GM21576 (cell line): Measurements from ENCODE around the gene PLA2G2D.

Source experiments
- ATAC-seq: cut with Tn5 transposase; IDR thresholded peaks from one replicate; pipeline ENCODE4 v1.9.1; 2021; ENCODE audit warnings: mild to moderate bottlenecking, moderate library complexity; ENCODE audit not compliant: unreplicated experiment

The PLA2G2D gene, protein sequence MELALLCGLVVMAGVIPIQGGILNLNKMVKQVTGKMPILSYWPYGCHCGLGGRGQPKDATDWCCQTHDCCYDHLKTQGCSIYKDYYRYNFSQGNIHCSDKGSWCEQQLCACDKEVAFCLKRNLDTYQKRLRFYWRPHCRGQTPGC

DNA sequence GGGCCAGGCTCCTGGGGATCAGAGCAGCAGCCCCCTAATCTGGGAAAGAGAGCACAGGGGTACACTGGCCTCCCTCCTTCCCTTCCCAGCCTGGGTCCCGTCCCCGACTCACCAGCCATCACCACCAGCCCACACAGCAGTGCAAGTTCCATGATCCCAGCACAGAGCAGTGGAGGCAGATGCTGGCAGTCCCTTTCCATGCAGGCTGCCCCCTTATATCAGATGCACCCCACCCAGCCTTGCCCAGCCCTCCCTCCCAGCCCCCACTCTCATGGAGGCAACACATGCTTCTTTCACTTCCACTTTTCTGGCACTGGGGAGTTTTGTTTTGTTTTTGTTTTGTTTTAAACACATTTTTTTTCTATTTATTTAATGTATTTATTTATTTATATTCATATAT, at the start of gene PLA2G2D:
Gene PLA2G2D (minus strand): TSS at position 190 of the 400 bp plus-strand sequence. CDS start 38 bp downstream, at position 152.
- ATAC-seq: no peak

DNA sequence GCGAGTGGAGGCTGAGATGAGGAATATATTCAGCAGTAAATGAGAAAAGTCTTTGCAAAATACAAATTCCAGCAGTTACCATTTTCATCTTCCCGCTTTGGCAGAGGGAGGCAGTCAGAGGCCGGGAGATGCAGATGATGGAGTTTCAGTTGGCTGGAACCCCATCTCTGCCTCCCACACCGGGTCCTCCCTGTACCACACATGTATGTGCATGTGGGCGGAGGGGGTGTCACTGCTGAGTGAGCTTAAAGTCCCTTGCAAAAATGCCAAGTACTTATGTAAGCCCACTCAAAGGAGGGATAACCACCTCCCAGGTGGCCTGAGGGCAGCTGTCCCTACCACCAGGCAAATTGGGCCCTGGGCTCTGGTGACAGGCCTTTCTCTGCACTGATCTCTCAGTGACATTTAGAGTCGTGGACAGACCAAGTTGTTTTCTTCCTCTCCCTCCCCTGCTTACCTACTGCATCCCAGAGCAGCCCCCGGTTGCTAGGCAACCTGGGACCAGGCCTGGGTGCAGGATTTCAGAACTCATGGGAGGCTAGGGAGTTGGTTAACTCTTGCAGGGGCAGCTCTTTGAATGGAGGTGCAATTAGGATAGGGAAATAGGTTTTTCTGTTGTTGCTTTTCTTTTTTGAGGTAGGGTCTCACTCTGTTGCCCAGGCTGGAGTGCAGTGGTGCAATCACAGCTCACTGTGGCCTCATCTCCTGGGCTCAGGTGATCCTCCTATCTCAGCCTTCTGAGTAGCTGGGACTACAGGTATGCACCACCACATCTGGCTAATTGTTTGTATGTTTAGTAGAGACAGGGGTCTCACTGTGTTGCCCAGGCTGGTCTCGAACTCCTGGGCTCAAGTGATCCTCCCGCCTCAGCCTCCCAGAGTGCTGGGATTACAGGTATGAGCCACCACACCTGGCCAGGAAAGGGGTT, 49.5 kb upstream of the PLA2G2D start:
- no peak for ATAC-seq

DNA sequence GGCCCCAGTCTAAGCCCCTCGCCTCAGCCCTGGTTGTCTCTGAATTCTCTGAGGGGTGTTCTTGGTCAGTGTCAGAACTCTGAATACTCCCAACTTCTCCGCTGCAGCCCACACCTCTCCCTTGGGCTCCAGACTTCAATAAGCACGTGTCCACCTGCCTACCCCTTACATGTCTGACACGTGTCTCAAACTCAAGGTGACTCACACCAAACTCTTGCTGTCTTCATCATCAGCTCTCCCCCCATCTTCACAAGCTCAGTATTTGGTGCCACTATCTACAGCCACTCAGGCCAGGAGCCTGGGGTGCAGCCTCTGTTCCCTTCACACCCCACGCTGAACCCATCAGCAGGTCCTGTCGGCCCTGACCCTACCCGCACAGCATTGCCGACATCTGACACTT, 47.8 kb upstream of the PLA2G2D start:
- no peak for ATAC-seq

DNA sequence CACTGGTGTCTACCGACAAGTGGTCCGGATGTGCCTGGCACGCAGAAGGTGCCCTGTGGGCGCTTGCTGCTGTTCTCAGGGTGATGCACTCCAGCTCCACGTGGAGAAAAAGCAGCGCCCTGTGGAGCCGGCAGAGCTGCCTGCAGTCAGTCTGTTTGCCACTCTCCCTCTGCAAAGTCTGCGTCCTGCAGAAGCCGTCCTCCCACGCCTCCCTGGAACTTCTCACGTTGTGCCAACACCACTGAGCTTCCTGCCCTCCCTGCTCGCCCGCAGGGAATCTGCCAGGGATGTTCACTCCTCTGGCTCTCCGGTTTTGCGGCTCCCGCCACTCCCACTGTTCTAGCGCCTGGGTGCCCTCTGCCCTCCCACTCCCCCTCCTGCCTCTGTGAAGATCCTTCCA, 46.7 kb upstream of the PLA2G2D start:
- ATAC-seq: no peak

DNA sequence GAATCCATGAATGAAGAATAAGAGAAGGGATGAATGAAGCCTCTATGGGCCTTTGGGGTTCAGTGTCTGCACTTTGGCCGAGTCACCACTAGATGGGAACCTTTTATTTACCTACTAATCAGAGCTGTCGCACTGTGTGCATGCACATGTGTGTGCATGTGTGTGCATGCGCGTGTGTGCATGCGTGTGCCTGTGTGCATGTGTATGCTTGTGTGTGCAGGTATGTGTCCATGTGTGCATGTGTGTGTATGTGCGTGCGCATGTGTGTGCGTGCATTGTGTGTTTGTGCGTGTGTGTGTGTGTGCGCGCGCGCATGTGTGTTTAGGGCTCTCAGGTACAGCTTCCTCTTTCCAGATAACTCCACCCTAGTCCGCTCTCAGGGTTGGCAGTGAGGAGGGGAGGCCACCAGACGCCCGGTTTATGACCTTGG, 46.2 kb upstream of the PLA2G2D start:
- no peak for ATAC-seq

DNA sequence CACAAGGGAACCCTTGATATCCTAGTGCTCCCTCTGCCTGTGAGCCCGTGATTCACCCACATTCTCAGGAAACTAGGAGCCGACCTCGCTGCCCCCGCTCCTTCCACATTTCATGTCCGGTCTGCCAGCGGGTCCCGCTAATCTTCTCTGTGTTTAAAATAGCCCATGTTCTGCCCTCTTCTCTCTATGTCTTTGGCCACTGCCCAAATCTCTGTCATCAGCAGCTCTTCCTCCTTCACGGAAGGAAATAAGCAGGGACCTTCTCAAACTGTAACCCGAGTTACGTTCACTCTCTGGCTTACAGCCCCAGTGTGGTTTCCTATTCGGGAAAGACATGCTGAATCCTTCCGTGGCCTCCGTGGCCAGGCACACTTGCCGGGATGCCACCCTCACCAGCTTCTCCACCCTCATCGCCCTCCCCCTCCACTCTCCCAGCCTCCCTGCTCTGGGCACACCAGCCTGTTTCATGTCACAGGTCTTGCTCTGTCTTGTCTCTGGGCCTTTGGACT, 45.4 kb upstream of the PLA2G2D start:
- ATAC-seq: no peak

DNA sequence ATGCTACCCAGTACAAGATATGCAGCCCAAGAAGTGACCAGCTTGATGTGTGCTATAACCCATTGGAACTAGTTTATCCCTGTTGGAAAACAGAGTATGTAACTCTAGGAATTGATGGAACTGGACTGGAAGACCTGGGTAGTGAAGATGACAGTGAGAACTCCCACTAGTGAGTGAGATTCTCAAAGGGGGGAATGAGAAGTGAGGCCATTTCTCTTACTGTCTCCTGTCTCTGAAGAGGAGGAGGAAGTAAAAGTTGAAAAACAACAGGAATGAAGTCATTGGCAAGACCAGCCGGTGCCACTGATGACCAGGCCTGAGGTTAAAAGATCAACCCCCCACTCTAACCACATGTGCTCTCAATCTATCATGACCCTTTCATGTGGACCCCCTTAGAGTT, 40.7 kb upstream of the PLA2G2D start:
- ATAC-seq: no peak

DNA sequence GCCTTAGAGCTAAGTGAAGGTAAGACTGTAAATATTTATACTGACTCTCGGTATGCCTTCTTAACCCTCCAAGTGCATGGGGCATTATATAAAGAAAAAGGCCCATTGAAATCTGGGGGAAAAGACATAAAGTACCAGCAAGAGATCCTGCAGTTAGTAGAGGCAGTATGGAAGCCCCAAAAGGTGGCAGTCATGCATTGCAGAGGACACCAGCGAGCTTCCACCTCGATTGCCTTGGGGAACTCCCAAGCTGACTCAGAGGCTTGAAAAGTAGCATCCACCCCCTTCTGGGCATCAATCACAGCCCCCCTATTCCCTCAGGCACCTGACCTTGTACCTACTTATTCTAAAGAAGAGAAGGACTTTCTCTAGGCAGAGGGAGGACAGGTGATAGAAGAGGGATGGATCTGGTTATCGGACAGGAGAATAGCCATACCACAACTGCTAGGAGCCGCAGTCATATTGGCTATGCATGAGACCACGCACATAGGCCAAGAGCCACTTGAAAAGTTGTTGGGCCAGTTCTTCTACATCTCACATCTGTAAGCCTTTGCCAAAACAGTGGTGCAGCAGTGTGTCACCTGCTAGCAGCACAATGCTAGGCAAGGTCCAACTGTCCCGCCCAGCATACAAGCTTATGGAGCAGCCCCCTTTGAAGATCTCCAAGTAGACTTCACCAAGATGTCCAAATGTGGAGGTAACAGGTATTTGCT, 39.2 kb upstream of the PLA2G2D start:
- ATAC-seq: no peak

DNA sequence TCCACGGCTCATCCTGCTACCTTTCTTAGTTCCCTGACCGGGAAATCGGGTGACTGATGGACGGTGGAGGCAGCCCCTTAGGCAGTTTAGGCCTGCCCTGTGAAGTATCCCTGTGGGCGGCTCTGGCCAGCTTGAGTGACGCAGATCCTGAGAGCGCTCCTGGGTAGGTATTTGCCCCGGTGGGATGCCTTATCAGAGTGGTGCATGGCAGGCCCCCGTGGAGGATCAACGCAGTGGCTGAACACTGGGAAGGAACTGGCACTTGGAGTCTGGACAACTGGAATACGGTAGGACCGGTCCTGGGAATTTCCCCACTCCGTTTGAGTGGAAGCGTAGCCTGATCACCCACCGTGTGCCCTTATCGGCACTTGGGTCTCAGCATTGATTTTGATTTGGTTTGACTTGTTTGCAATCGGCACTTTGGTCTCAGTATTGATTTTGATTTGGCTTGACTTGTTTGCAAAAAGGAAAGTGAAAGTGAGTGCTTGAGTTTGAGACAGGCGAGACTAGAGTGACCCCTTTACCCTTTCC, 35.0 kb upstream of the PLA2G2D start:
- no peak for ATAC-seq

DNA sequence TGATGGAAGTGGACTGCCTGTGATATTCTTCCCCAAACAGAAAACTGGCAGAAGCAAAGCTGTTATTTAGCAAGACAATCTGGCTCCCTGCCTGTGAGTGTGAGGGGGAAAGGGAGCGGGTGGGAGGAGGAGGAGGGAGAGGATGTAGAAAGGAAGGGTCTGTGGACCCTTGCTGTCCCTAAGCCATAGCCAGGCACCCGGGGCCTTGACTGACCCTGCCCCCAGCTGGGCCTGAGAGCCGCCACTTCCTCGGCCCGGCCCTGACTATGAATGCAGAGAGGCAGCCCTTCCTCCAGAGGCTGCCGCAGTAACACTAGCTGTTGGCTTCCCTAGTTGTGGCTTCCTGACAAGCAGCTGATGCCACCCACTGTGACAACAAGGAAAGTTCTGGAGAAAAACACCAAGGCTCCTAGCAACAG, 33.7 kb upstream of the PLA2G2D start:
- ATAC-seq: no peak

DNA sequence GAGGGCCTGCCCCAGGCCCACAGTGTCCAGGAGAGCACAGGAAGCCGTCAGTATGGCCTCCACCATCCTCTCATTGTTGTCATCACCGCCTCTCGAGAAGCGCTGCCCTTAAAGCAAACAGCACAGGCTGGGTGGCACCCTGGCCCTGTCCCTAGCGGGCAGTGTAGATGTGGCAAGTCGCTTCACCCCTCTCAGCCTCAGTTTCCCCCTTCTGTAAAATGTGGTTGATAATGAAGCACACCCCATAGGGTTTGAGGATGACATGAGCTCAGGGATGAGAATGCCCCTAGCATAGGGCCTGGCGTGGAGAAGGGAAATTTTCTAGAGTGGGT, 33.2 kb upstream of the PLA2G2D start:
- no peak for ATAC-seq

DNA sequence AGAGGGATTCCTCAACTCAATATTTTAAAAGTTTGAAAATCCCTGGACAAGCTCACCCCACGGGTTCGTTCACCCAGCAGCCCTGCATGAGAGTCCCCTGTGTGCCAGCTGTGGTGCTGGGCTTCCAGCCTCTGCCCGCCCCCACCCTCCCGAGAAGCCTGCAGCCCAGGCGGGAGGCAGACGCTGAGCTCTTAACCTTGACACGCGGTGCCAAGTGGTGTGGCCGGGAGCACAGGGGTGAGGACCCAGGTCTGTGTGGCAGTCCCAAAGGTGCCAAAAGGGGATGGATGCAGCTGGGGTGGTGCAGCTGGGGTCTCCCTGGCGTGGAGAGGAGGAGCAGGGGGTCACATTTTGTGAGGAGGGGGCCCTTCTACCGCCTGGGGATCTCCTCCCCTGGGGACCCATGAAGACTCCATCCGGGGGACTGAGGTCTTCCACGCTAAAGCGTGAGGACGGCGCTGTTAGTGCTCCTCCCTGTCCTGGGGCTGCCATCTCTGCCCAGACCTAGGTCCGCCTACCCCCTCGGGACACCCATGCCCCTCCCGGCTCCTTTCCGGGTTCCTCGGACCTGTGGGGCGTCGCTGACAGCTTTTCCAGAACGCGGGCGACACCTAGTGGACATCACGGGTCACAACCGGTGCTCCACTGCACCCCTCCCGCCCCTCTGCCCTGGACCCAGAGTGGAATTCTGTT, 32.7 kb upstream of the PLA2G2D start:
- peak; percentile 74 for ATAC-seq

DNA sequence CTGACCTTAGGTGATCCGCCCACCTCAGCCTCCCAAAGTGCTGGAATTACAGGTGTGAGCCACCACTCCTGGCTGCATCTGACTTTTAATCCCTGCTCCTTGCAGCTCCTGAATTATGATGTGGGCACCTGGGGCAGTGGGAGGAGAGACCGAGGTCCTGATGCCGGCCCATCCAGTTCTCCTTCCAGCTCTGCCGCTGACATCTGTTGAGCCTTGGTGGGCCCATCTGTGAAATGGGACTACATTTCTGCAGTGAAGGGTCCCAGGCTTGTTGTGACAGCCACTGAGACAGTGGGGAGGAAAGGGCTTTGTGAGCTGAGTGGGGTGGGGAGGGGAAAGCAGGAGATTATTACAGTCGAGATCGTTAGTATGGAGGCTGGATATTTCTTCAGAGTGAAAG, 31.6 kb upstream of the PLA2G2D start:
- ATAC-seq: no peak

DNA sequence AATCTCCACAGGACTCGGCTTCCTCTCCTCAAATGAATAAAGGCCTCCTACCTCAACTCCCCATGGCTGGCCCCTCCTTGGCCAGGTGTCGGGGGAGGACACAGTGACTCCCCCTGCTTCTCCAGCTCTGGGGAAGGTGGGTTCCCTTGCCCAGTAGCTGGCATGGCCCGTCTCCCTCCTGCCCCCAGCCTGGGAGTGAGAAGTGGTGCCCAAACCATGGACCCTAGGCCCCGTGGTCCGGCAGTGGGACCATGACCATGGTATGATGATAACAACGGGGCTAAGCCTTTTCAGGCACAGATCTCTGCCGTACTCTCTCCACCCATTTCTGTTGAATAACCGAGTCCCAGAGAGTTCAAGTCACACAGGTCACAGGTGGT, 31.0 kb upstream of the PLA2G2D start:
- ATAC-seq: no peak

DNA sequence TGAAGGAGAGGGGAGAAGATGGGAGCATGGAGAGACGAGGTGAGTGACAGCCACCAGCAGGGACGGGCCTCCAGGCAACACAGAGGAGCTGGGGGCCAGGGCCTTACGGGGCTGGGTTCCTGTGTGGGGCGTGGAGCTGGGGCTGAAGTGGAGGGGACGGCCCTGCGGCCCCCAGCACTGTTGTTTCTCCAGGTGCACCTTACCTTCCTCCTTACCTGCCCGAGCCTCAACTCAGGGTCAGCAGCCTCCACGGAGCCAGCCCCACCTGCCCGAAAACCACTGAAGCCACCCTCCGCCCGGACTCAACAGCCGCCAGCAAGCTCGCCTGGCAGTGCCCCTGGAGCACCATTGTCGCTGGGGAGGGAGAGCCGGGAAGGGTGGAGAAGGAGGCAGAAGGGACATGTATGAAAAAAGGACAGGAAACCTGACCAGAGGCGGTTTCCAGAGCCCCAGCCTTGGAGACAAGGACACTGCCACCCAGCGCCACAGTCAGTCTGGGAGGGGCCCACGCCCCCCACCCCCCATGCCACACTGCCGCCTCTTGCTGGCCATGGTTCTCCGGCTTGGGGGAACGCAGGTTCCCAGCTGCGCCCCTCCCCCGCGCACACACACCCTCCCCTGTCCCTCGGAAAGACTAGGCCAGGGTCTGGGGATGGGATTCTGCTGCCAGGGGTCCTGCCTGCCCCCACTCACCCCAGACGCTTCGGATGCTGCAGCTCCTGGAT, 30.4 kb upstream of the PLA2G2D start:
- ATAC-seq: no peak

DNA sequence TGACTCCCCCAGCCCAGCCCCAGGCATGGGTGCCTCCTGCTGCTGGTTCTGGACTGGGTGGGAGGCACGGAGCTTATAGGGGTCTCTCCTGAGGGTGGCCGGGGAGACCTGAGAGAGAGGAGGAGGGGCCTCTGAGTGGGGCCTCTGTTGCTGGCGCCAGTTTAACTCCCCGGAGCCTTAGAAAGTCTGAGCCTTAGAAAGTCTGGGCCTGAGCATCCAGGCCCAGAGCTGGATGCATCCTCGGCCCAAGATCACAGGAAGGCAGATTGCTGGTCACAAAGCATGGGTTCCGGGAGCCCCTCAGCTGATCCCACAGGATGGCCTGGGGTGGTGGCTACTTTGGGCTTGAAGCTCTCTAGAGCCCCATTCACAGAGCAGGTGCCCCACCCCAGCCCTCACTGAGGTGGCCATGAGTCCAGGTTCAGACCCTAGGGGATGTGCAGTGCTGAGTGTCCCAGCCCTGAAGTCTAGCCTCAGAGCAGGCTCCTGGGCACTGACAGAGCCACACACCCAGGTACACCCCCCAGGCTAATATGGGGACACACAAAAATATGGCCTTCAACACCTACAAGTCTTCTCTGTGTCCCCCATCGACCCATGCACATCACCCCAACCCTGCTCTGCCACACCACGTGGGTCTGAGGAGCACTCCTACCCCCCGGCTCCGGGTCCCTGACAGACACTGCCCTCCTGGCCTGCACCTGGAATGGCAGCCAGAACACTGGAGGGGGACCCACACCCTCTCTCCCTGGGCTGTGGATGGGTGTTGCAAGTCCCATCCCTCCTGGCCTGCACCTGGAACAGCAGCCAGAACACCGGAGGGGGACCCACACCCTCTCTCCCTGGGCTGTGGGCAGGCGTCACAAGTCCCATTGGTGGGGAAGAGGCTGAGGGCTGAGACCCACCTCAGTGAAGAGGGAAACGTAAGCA, 29.5 kb upstream of the PLA2G2D start:
- ATAC-seq: no peak

DNA sequence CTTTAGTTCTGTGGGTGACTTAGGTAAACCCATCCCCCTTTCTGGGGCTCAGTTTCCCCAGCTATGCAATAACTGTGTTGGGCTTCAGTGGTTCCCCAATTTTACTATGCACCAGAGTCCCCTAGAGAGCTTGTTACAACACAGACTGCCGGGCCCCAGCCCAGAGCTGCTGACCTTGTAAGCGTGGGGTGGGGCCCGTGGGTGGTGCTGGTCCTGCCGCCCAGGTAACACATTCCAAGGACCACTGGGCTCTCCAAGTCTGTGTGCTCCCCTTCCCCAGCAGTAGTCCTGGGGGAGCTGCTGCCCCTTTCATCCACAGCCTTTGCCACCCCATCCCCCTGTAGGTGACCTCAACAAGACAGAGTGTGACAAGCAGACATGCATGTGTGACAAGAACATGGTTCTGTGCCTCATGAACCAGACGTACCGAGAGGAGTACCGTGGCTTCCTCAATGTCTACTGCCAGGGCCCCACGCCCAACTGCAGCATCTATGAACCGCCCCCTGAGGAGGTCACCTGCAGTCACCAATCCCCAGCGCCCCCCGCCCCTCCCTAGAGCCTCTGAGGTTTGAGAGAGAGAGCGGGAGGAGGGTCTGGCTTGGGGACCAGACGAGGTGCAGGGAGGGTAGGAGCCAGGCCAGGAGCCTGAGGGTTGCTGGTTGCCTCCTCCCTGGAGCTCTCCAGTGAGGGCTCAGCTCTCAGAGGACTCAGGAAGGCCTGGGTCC, 28.7 kb upstream of the PLA2G2D start:
- ATAC-seq: no peak

DNA sequence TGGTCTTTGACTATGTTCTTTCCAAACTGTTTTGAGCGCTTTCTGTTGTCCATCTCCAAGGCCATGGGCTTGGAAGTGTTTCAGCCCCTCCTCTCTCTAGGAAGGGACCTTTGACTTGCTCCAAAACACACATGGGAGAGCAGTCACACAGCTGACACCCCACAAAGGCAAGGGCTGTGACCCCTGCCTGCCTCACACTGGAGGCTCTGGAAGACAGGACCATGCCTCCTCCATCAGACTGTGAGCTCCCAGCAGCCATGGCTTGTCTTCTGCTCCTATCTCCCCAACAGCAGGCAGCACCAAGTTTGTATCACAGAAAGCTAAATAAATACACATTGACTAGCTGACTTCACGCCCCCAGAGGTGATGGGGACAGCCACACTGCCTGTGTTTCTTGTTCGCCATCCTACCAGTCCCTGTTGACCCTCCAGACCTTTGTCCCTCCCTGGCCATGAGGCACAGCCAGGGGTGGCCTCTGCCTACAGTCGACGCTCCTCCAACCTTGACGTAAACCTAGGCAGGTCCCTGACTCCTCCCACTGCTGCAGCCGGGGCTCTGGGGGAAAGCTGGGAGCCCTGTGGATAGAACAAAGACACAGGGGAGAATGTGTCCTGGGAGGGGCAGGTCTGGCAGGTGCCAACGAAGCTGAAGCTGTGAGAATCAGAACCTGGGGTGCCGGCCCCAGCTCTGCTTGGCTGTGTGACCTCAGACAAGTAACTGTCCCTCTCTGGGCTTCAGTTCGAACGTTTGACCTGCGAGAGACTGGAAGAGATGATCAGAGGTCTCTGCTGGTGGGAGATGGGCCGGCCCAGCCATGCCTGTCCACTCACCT, 24.6 kb upstream of the PLA2G2D start:
- ATAC-seq: no peak
